Neural progenitor cell (in vitro differentiated cells): Measurements from ENCODE around the gene KISS1. TPM values are rescaled to one million over a fixed set of nuclear protein-coding genes. Genes with fewer than 3 reads are reported as not detected.

Experiments
- DNase-seq: peaks from one replicate; pipeline ENCODE4 v3.0.0-alpha.2; 2016; ENCODE audit warnings: low spot score
- H2AFZ ChIP-seq: fragments of 200-600 bp; sonication (generic); replicated peaks from 2 replicates; pipeline ENCODE4 v1.6.1; 2016; ENCODE audit warnings: antibody characterized with exemption
- H3F3A ChIP-seq: fragments of 200-600 bp; sonication (generic); 2 replicates; pipeline ENCODE4 v1.6.1; 2016; ENCODE audit warnings: antibody characterized with exemption, low read depth
- H3K27ac ChIP-seq: fragments of 200-600 bp; sonication (generic); 2 replicates; pipeline ENCODE4 v1.5.1; 2016; ENCODE audit warnings: mild to moderate bottlenecking
- H3K27me3 ChIP-seq: fragments of 200-600 bp; sonication (generic); 2 replicates; pipeline ENCODE4 v1.6.1; 2016; ENCODE audit warnings: mild to moderate bottlenecking, moderate library complexity
- H3K36me3 ChIP-seq: fragments of 200-600 bp; sonication (generic); 2 replicates; pipeline ENCODE4 v1.5.1; 2016
- H3K4me1 ChIP-seq: fragments of 200-600 bp; sonication (generic); 2 replicates; pipeline ENCODE4 v1.6.1; 2016; ENCODE audit warnings: mixed run types
- H3K4me2 ChIP-seq: fragments of 200-600 bp; sonication (generic); 2 replicates; pipeline ENCODE4 v1.6.1; 2016
- H3K4me3 ChIP-seq: fragments of 200-600 bp; sonication (generic); 2 replicates; pipeline ENCODE4 v1.5.1; 2016
- H3K79me2 ChIP-seq: fragments of 200-600 bp; sonication (generic); 2 replicates; pipeline ENCODE4 v1.6.1; 2016; ENCODE audit warnings: low read depth
- H3K9ac ChIP-seq: fragments of 200-600 bp; sonication (generic); 2 replicates; pipeline ENCODE4 v1.6.1; 2016
- H3K9me3 ChIP-seq: fragments of 200-600 bp; sonication (generic); 2 replicates; pipeline ENCODE4 v1.5.1; 2016; ENCODE audit warnings: low read depth
- H4K20me1 ChIP-seq: fragments of 200-600 bp; sonication (generic); 2 replicates; pipeline ENCODE4 v1.6.1; 2016; ENCODE audit warnings: low read depth
- H3K27ac Mint-ChIP-seq: 3 replicates; pipeline ENCODE4 v1.8.0; 2021; ENCODE audit warnings: mixed read lengths
- H3K27me3 Mint-ChIP-seq: 2 replicates; pipeline ENCODE4 v1.8.0; 2022; ENCODE audit warnings: low read depth, mild to moderate bottlenecking, inconsistent platforms, moderate library complexity, mixed read lengths; ENCODE audit not compliant: insufficient read depth
- H3K36me3 Mint-ChIP-seq: 3 replicates; pipeline ENCODE4 v1.8.0; 2021; ENCODE audit warnings: mixed read lengths
- H3K4me1 Mint-ChIP-seq: 3 replicates; pipeline ENCODE4 v1.8.0; 2021; ENCODE audit warnings: mixed read lengths
- H3K4me3 Mint-ChIP-seq: 3 replicates; pipeline ENCODE4 v1.8.0; 2021; ENCODE audit warnings: mild to moderate bottlenecking, moderate library complexity, mixed read lengths
- H3K9me3 Mint-ChIP-seq: 3 replicates; pipeline ENCODE4 v1.8.0; 2020; ENCODE audit warnings: mixed read lengths
- CTCF ChIP-seq: fragments of 200-600 bp; sonication (generic); IDR thresholded peaks from 2 replicates; pipeline ENCODE4 v1.5.1; 2017; ENCODE audit warnings: antibody characterized with exemption, mild to moderate bottlenecking
- EZH2 ChIP-seq: fragments of 200-600 bp; sonication (generic); IDR thresholded peaks from 2 replicates; pipeline ENCODE4 v1.6.1; 2017; ENCODE audit warnings: antibody characterized with exemption, mild to moderate bottlenecking, moderate library complexity
- EZH2phosphoT487 ChIP-seq: fragments of 200-600 bp; sonication (generic); IDR thresholded peaks from 2 replicates; pipeline ENCODE4 v1.6.1; 2017; ENCODE audit warnings: antibody characterized with exemption
- total RNA-seq: library from RNA; depleted of rRNA; stranded (reverse); fragments of >200 nt; gene quantifications from 2 replicates; pipeline ENCODE4 v1.2.3, GENCODE V29; 2015; ENCODE audit warnings: low replicate concordance

Gene KISS1
- total RNA-seq, 1 donor from 2014 or later, result not detected

GRCh38 chr1:204142032-204142974 lies 54.0 kb downstream of the KISS1 start:
- no peak overlapping the region for H3K4me3 ChIP-seq
- no peaks in the 10 kb centered on the region for H3K27me3 ChIP-seq
- Mint-ChIP-seq H3K27me3 (no peaks in the 10 kb centered on the region), H3K36me3 (peaks cover 11% of the 10 kb centered on the region), H3K4me1 (peaks cover 7% of the 10 kb centered on the region), H3K4me3 (no peak overlapping the region), H3K27ac (no peak overlapping the region), H3K9me3 (no peaks in the 10 kb centered on the region)
- no peaks in the 10 kb centered on the region for H4K20me1 ChIP-seq
- H3F3A ChIP-seq, result no peaks in the 10 kb centered on the region
- H3K9me3 ChIP-seq, result no peaks in the 10 kb centered on the region
- no peaks in the 10 kb centered on the region for H3K79me2 ChIP-seq
- TF ChIP-seq EZH2, result no peak
- no peak for TF ChIP-seq CTCF
- no peak for TF ChIP-seq EZH2phosphoT487
- H3K27ac ChIP-seq, result no peak overlapping the region
- no peaks in the 10 kb centered on the region for H3K4me1 ChIP-seq
- no peak overlapping the region for H2AFZ ChIP-seq
- H3K36me3 ChIP-seq, result no peaks in the 10 kb centered on the region
- H3K4me2 ChIP-seq, result no peak overlapping the region
- no peak overlapping the region for H3K9ac ChIP-seq
- no peak for DNase-seq

- no peak for TF ChIP-seq CTCF
- TF ChIP-seq EZH2, result no peak
- no peak for TF ChIP-seq EZH2phosphoT487
- H3K79me2 ChIP-seq, result no peaks in the 10 kb centered on the region
- no peak overlapping the region for H3K4me3 Mint-ChIP-seq
- H3K9me3 Mint-ChIP-seq, result no peaks in the 10 kb centered on the region
- no peaks in the 10 kb centered on the region for H3F3A ChIP-seq
- H3K27me3 Mint-ChIP-seq, result no peaks in the 10 kb centered on the region
- no peaks in the 10 kb centered on the region for H3K9me3 ChIP-seq
- no peak overlapping the region for H3K27ac ChIP-seq
- no peaks in the 10 kb centered on the region for H3K4me1 Mint-ChIP-seq
- H3K36me3 Mint-ChIP-seq, result peaks cover 11% of the 10 kb centered on the region
- H3K27me3 ChIP-seq, result no peaks in the 10 kb centered on the region
- no peaks in the 10 kb centered on the region for H3K36me3 ChIP-seq
- no peak overlapping the region for H3K9ac ChIP-seq
- H3K4me1 ChIP-seq, result no peaks in the 10 kb centered on the region
- H3K4me2 ChIP-seq, result no peak overlapping the region
- no peak overlapping the region for H2AFZ ChIP-seq
- no peaks in the 10 kb centered on the region for H4K20me1 ChIP-seq
- H3K27ac Mint-ChIP-seq, result no peak overlapping the region
- DNase-seq, result no peak
- H3K4me3 ChIP-seq, result no peak overlapping the region
These were observed 55.2 kb downstream of the KISS1 start for GRCh38 chr1:204141131-204141530.

Other genes starting within 250 kb of the KISS1 start
- gene SOX13, start 123.4 kb downstream of the KISS1 start, total RNA-seq, result 27.8 and 28.6 TPM in 2 replicates
- gene ETNK2, start 44.4 kb downstream of the KISS1 start, total RNA-seq, result 5.3 and 17.6 TPM in 2 replicates
- gene REN, start 30.2 kb downstream of the KISS1 start, total RNA-seq, result not detected in 2 replicates
- 1.2 TPM in 1 of 2 replicates, not detected in the other for gene GOLT1A, start 17.5 kb upstream of the KISS1 start, total RNA-seq
- 0.58 and 1.5 TPM in 2 replicates for gene PLEKHA6, start 163.4 kb upstream of the KISS1 start, total RNA-seq
- 25.0 and 32.7 TPM in 2 replicates for gene PPP1R15B, start 215.3 kb upstream of the KISS1 start, total RNA-seq